Liver (tissue), 9 donors: ENCODE data around the gene OPHN1. TPM values are rescaled to one million over a fixed set of nuclear protein-coding genes. Genes with fewer than 3 reads are reported as not detected.
"Not testable (repeated sequence)": the region's sequence is repeated elsewhere in the genome, so short reads cannot be mapped to it uniquely, and the experiment has no call there.

Experiments used
- DNase-seq: peaks from one replicate; pipeline ENCODE4 v3.0.0-alpha.2; 2017; ENCODE audit warnings: low spot score
- H3K27ac ChIP-seq, 2 donors: one replicate each; pipeline ENCODE4 v1.7.0; 2013; ENCODE audit warnings: inconsistent platforms in 2 of 2, low read length in 2 of 2, control low read depth in 1 of 2, low read depth in 1 of 2, mild to moderate bottlenecking in 1 of 2
- H3K27me3 ChIP-seq, 4 donors: one replicate each; pipeline versions ENCODE4 v1.6.1 to v1.7.0; 2013; ENCODE audit warnings: low read length in 3 of 4, inconsistent platforms in 1 of 4, mild to moderate bottlenecking in 1 of 4, moderate library complexity in 1 of 4; ENCODE audit not compliant: control insufficient read depth in 4 of 4, insufficient read depth in 4 of 4
- H3K36me3 ChIP-seq, 4 donors: one replicate each; pipeline versions ENCODE4 v1.6.1 to v1.7.0; 2013; ENCODE audit warnings: low read length in 3 of 4, mild to moderate bottlenecking in 3 of 4, low read depth in 1 of 4, moderate library complexity in 1 of 4; ENCODE audit not compliant: control insufficient read depth in 4 of 4, insufficient read depth in 3 of 4
- H3K4me1 ChIP-seq, 4 donors: one replicate each; pipeline versions ENCODE4 v1.6.1 to v1.7.0; 2013; ENCODE audit warnings: low read length in 3 of 4, mild to moderate bottlenecking in 3 of 4, moderate library complexity in 1 of 4; ENCODE audit not compliant: control insufficient read depth in 4 of 4, insufficient read depth in 4 of 4
- H3K4me3 ChIP-seq, 3 donors: one replicate each; pipeline versions ENCODE4 v1.6.1 to v1.7.0; 2013; ENCODE audit warnings: low read length in 3 of 3, control low read depth in 1 of 3, low read depth in 1 of 3, mild to moderate bottlenecking in 1 of 3
- H3K9ac ChIP-seq, 2 donors: one replicate each; pipeline ENCODE4 v1.7.0; 2013; ENCODE audit warnings: low read length in 2 of 2, mild to moderate bottlenecking in 2 of 2, moderate library complexity in 2 of 2, control low read depth in 1 of 2, low read depth in 1 of 2
- H3K9me3 ChIP-seq, 4 donors: one replicate each; pipeline versions ENCODE4 v1.6.1 to v1.7.0; 2013; ENCODE audit warnings: low read length in 3 of 4; ENCODE audit not compliant: control insufficient read depth in 4 of 4
- ATF3 ChIP-seq: IDR thresholded peaks from 2 replicates; pipeline ENCODE4 v1.6.1; 2016; ENCODE audit warnings: antibody characterized with exemption
- CTCF ChIP-seq: fragments of 150-350 bp; IDR thresholded peaks from 2 replicates; pipeline ENCODE4 v1.5.1; 2017; ENCODE audit warnings: improper control_type of control experiment, low read depth, low read length; ENCODE audit not compliant: missing input control
- EGR1 ChIP-seq, 2 donors: IDR thresholded peaks; 2 replicates each; pipeline ENCODE4 v1.6.1; 2016 to 2018; ENCODE audit warnings: antibody characterized with exemption in 2 of 2, low read depth in 2 of 2
- FOXA1 ChIP-seq: IDR thresholded peaks from 2 replicates; pipeline ENCODE4 v1.6.1; 2016; ENCODE audit warnings: antibody characterized with exemption
- GABPA ChIP-seq, 2 donors: IDR thresholded peaks in 1 of 2; conservative IDR thresholded peaks in 1 of 2; 2 replicates each; pipeline ENCODE4 v1.6.1; 2016; ENCODE audit warnings: antibody characterized with exemption in 2 of 2, mild to moderate bottlenecking in 1 of 2, moderate library complexity in 1 of 2
- HNF4A ChIP-seq, 2 donors: conservative IDR thresholded peaks; 2 replicates each; pipeline ENCODE4 v1.6.1; 2016; ENCODE audit warnings: antibody characterized with exemption in 2 of 2, mild to moderate bottlenecking in 2 of 2
- HNF4G ChIP-seq: IDR thresholded peaks from 2 replicates; pipeline ENCODE4 v1.6.1; 2016; ENCODE audit warnings: antibody characterized with exemption
- JUND ChIP-seq, 2 donors: IDR thresholded peaks; 2 replicates each; pipeline ENCODE4 v1.6.1; 2016; ENCODE audit warnings: antibody characterized with exemption in 2 of 2
- MAX ChIP-seq: IDR thresholded peaks from 2 replicates; pipeline ENCODE4 v1.6.1; 2016; ENCODE audit warnings: antibody characterized with exemption
- NR2F2 ChIP-seq: IDR thresholded peaks from 2 replicates; pipeline ENCODE4 v1.6.1; 2016; ENCODE audit warnings: antibody characterized with exemption
- RAD21 ChIP-seq, 2 donors: IDR thresholded peaks; 2 replicates each; pipeline ENCODE4 v1.6.1; 2016; ENCODE audit warnings: antibody characterized with exemption in 2 of 2, mild to moderate bottlenecking in 2 of 2
- REST ChIP-seq: IDR thresholded peaks from 2 replicates; pipeline ENCODE4 v1.6.1; 2016; ENCODE audit warnings: antibody characterized with exemption, mild to moderate bottlenecking
- RXRA ChIP-seq, 2 donors: IDR thresholded peaks; 2 replicates each; pipeline ENCODE4 v1.6.1; 2017 to 2018; ENCODE audit warnings: antibody characterized with exemption in 2 of 2, mild to moderate bottlenecking in 1 of 2
- SP1 ChIP-seq: IDR thresholded peaks from 2 replicates; pipeline ENCODE4 v1.6.1; 2018; ENCODE audit warnings: antibody characterized with exemption, mild to moderate bottlenecking
- TAF1 ChIP-seq: conservative IDR thresholded peaks from 2 replicates; pipeline ENCODE4 v1.6.1; 2016; ENCODE audit warnings: antibody characterized with exemption, mild to moderate bottlenecking
- YY1 ChIP-seq: IDR thresholded peaks from 2 replicates; pipeline ENCODE4 v1.6.1; 2016; ENCODE audit warnings: antibody characterized with exemption, mild to moderate bottlenecking
- WGBS: extraction: QIAGEN DNeasy Blood & Tissue Kit; methylation state at CpG from one replicate; pipeline ENCODE4 v1.1.7; 2013; 5-methylcytosine and 5-hydroxymethylcytosine counted together
- polyA plus RNA-seq, 2 donors: library from polyadenylated mRNA; stranded (reverse) in 1 of 2; unstranded in 1 of 2; fragments of 200-250 nt in 1 of 2; fragments of >200 nt in 1 of 2; fragmentation: Nextera tagmentation in 1 of 2; extraction: Ambion mirVana in 1 of 2; gene quantifications; one replicate each; pipeline versions ENCODE4 v1.2.1 to v1.2.3, GENCODE V29; 2013 to 2015
- total RNA-seq, 2 donors: library from RNA; depleted of rRNA; stranded (reverse); fragments of >200 nt; gene quantifications; one replicate each; pipeline ENCODE4 v1.2.3, GENCODE V29; 2014
- donor health status: healthy.
- donor health status: healthy.
- donor health status: healthy.
- donor health status: healthy.
- donor health status: healthy.

The OPHN1 gene
- total and polyA plus RNA-seq, 4 donors: 0.17 to 1.2 (median 0.60) TPM

- 90% methylated on average over 5 of the region's 5 CpGs for WGBS
- no peak for DNase-seq
- no peaks in the 10 kb centered on the region for H3K4me1 ChIP-seq
- no peak overlapping the region for H3K27ac ChIP-seq
- H3K4me3 ChIP-seq: no peak overlapping the region
- TF ChIP-seq SP1 (no peak), HNF4G (no peak), EGR1 (IDR thresholded peaks at IDR 0.05; ENCODE audit: low read depth in 2 of 2) (no peak), TAF1 (no peak), YY1 (no peak), RXRA (IDR thresholded peaks at IDR 0.05) (no peak), FOXA1 (no peak), REST (no peak), RAD21 (IDR thresholded peaks at IDR 0.05) (no peak), CTCF (no peak), HNF4A (conservative IDR thresholded peaks at IDR 0.05) (no peak), NR2F2 (no peak), MAX (no peak), ATF3 (no peak), JUND (IDR thresholded peaks at IDR 0.05) (no peak), GABPA (IDR thresholded peaks at IDR 0.05 in 1 of 2, conservative IDR thresholded peaks at IDR 0.05 in 1 of 2) (no peak)
- H3K36me3 ChIP-seq: no peaks in the 10 kb centered on the region
- H3K27me3 ChIP-seq: no peaks in the 10 kb centered on the region
- no peak overlapping the region for H3K9ac ChIP-seq
- no peaks in the 10 kb centered on the region for H3K9me3 ChIP-seq
Measured at GRCh38 chrX:68383540-68383939, 49.8 kb downstream of the OPHN1 start.

GRCh38 chrX:68377579-68377978 is 55.7 kb downstream of the OPHN1 start:
- H3K4me1 ChIP-seq, H3K36me3 ChIP-seq, H3K27ac ChIP-seq, H3K9me3 ChIP-seq, H3K9ac ChIP-seq, H3K4me3 ChIP-seq, DNase-seq, H3K27me3 ChIP-seq: not testable (repeated sequence)
- WGBS: 98% methylated on average over 5 of the region's 5 CpGs
